Left ventricle myocardium inferior (tissue), 1 donor: ENCODE data around the gene DNAH3. TPM values are rescaled to one million over a fixed set of nuclear protein-coding genes. Genes with fewer than 3 reads are reported as not detected.
A peak's percentile ranks its signal among the peaks of the same experiment; 100 is the strongest.

ENCODE experiments used
- DNase-seq: peaks from one replicate; pipeline ENCODE4 v3.0.0-alpha.2; 2020
- H3K27ac ChIP-seq: fragments of 200-600 bp; replicated peaks from 2 replicates; pipeline ENCODE4 v1.8.0; 2021
- H3K27me3 ChIP-seq: fragments of 200-600 bp; 2 replicates; pipeline ENCODE4 v1.8.0; 2021; ENCODE audit warnings: low read depth
- H3K36me3 ChIP-seq: fragments of 200-600 bp; 2 replicates; pipeline ENCODE4 v1.8.0; 2021
- H3K4me1 ChIP-seq: fragments of 200-600 bp; 2 replicates; pipeline ENCODE4 v1.8.0; 2021
- H3K4me3 ChIP-seq: fragments of 200-600 bp; 2 replicates; pipeline ENCODE4 v1.8.0; 2021; ENCODE audit warnings: mild to moderate bottlenecking, moderate library complexity
- H3K9me3 ChIP-seq: fragments of 200-600 bp; replicated peaks from 2 replicates; pipeline ENCODE4 v1.8.0; 2021
- intact Hi-C: fragments of 100-400 bp; cut with micrococcal nuclease; formaldehyde crosslinking; loops from one replicate; pipeline ENCODE4 v1.11.0; 2022
- total RNA-seq: library from RNA; stranded (reverse); fragmentation: NEBNext Ultra II Directional; extraction: Animal tissue kit (Norgen Biotek cat#: 25700); gene quantifications from one replicate; pipeline ENCODE4 v1.2.1, GENCODE V29; 2021
- TF ChIP-seq, protein P1 (sequence below): fragments of 200-600 bp; IDR thresholded peaks from 2 replicates; pipeline ENCODE4 v1.8.0; 2021; ENCODE audit warnings: antibody characterized with exemption, mild to moderate bottlenecking, borderline replicate concordance
- donor health status: DM: no; HTN: yes; CAD: no; lungs with severe emphysema.

DNAH3 gene
- total RNA-seq, 1 donor from 2014 or later: 1.8 TPM

DNA sequence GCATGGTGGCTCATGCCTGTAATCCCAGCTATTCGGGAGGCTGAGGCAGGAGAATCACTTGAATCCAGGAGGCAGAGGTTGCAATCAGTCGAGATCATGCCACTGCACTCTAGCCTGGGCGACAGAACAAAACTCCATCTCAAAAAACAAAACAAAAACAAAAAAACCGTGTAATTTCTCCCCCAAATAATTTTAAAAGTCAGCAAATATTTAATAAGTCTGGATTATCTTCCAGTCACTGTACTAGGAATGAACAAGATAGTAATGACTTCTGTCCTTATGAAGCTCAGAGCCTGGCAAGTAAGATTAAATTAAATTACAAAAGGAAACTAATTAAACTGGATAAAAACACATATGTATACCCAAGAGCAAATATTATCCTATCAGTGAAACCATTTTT lies 113.5 kb downstream of the DNAH3 start:
- intact Hi-C loops: no loop called here
- no peak for DNase-seq
- H3K9me3 ChIP-seq: no peaks in the 10 kb centered on the region
- H3K27me3 ChIP-seq: no peaks in the 10 kb centered on the region
- H3K27ac ChIP-seq: no peak overlapping the region
- TF ChIP-seq, protein P1, sequence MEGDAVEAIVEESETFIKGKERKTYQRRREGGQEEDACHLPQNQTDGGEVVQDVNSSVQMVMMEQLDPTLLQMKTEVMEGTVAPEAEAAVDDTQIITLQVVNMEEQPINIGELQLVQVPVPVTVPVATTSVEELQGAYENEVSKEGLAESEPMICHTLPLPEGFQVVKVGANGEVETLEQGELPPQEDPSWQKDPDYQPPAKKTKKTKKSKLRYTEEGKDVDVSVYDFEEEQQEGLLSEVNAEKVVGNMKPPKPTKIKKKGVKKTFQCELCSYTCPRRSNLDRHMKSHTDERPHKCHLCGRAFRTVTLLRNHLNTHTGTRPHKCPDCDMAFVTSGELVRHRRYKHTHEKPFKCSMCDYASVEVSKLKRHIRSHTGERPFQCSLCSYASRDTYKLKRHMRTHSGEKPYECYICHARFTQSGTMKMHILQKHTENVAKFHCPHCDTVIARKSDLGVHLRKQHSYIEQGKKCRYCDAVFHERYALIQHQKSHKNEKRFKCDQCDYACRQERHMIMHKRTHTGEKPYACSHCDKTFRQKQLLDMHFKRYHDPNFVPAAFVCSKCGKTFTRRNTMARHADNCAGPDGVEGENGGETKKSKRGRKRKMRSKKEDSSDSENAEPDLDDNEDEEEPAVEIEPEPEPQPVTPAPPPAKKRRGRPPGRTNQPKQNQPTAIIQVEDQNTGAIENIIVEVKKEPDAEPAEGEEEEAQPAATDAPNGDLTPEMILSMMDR: no peak
- H3K4me1 ChIP-seq: peaks cover 18% of the 10 kb centered on the region
- H3K36me3 ChIP-seq: no peaks in the 10 kb centered on the region
- H3K4me3 ChIP-seq: no peak overlapping the region

DNA sequence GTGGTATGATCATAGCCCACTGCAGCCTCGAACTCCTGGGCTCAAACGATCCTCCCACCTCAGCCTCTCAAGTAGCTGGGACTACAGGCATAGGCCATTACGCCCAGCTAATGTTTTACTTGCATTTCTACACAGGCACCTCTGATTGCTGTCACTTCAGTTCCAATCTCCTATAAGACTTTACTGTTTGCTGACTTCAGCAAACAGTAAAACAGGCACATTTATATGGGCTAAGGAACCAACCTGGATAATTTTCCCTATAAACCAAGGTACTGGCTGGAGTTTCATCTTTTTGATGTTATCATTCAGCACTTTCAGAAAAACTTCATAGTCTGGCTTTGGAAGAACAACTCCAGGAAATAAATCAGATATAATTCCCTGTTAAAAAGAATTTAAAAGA lies 114.2 kb downstream of the DNAH3 start:
- intact Hi-C loops: no loop called here
- Histone ChIP-seq H3K4me1 (peaks cover 20% of the 10 kb centered on the region), H3K4me3 (no peak overlapping the region), H3K36me3 (no peaks in the 10 kb centered on the region), H3K27me3 (no peaks in the 10 kb centered on the region), H3K9me3 (no peaks in the 10 kb centered on the region), H3K27ac (no peak overlapping the region)
- DNase-seq: no peak
- TF ChIP-seq, protein P1: no peak

DNA sequence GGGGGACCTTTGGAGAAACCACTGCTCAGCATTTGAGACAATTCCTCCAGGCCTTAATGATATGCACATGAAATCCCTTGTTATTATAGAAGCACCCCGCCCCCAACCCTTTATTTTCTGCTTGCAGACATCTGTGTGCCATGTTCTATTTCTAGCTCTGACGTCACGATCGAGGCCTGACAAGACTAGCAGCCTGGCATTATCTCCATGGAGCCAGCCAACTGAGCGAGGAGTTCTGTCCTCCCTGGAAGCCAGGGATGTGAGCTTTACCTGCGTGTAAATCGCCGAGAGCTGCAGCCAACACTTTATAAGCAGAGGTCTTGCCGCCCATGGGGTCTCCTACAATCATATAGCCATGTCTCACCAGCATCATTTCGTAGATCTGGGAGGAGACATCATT lies 116.9 kb downstream of the DNAH3 start:
- intact Hi-C loops: no loop called here
- H3K27me3 ChIP-seq: no peaks in the 10 kb centered on the region
- H3K36me3 ChIP-seq: no peaks in the 10 kb centered on the region
- TF ChIP-seq, protein P1: no peak
- H3K27ac ChIP-seq: peak overlapping the region; percentile 56
- peaks cover 20% of the 10 kb centered on the region for H3K4me1 ChIP-seq
- DNase-seq: peak; percentile 44
- no peak overlapping the region for H3K4me3 ChIP-seq
- no peaks in the 10 kb centered on the region for H3K9me3 ChIP-seq

DNA sequence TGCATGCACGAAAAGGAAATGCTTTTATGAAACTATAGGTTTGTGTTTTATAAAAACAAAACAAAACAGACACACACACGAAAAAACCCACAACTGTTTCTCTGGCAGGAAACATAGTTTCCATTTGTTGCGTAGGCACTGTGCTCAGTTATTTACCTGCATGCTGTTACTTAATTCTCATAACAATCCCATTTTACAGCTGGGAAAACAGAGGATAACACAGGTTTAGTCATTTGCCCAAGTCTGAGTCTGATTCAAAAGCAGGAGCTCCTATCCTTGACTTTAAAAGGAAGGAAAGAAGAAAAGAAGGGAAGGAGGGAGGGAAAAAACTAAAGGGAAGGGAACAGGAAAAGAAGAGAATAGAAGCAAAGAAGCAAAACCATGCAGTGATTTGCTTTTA lies 117.4 kb downstream of the DNAH3 start:
- no peaks in the 10 kb centered on the region for H3K9me3 ChIP-seq
- TF ChIP-seq, protein P1: no peak
- peak overlapping the region; percentile 56 for H3K27ac ChIP-seq
- H3K36me3 ChIP-seq: no peaks in the 10 kb centered on the region
- intact Hi-C loops: no loop called here
- no peak overlapping the region for H3K4me3 ChIP-seq
- no peaks in the 10 kb centered on the region for H3K27me3 ChIP-seq
- peaks cover 20% of the 10 kb centered on the region for H3K4me1 ChIP-seq
- DNase-seq: no peak

DNA sequence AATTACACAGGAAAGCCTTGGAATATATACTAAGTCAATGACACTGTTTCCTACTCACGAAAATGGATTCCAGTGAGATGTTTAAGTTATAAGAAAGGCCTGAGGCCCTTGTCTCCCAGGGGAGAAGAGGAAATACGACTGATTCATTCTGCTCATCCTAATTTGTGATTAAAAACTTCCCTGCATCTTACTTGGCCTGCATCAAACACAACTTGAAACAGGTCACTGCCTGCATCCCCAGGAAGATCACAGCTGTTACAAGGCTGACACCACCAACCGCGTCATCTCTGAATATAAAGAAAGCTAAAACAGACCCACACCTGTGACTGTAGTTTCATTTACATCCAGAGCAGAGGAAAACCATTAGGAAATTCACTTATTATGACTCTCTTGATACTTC lies 121.9 kb downstream of the DNAH3 start:
- peaks cover 20% of the 10 kb centered on the region for H3K4me1 ChIP-seq
- no peaks in the 10 kb centered on the region for H3K9me3 ChIP-seq
- H3K36me3 ChIP-seq: no peaks in the 10 kb centered on the region
- no peak for DNase-seq
- no peaks in the 10 kb centered on the region for H3K27me3 ChIP-seq
- no peak overlapping the region for H3K27ac ChIP-seq
- TF ChIP-seq, protein P1: no peak
- no peak overlapping the region for H3K4me3 ChIP-seq
- intact Hi-C loops: no loop called here

DNA sequence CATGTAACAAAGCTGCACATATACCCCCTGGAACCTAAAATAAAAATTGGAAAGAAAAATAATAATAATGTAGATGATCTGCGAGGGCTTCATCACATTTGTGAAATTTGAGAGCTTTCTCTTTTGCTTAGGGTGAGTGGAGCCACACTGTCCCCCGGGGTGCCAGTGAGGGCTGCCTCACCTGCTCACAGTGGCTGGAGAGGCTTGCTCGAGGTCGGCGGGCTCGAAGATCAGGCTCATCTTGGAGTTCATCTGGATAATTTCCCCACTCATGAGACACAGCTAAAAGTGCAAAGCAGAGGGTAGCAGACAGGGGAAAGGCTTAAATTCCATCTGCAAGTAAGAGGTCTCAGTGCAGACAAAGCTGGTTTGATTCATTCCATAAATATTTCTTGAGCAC lies 123.8 kb downstream of the DNAH3 start:
- intact Hi-C loops: no loop called here
- H3K27me3 ChIP-seq: no peaks in the 10 kb centered on the region

More for the DNA sequence above, 123.8 kb downstream of the DNAH3 start:
- H3K36me3 ChIP-seq: no peaks in the 10 kb centered on the region
- no peaks in the 10 kb centered on the region for H3K9me3 ChIP-seq
- no peak overlapping the region for H3K4me3 ChIP-seq
- DNase-seq: no peak
- TF ChIP-seq, protein P1: no peak
- peaks cover 12% of the 10 kb centered on the region for H3K4me1 ChIP-seq
- H3K27ac ChIP-seq: no peak overlapping the region
